HG02943 (cell line): ENCODE data around the gene JPH3.
"Not testable (repeated sequence)": the region's sequence is repeated elsewhere in the genome, so short reads cannot be mapped to it uniquely, and the experiment has no call there.

ENCODE experiments used
- ATAC-seq: cut with Tn5 transposase; IDR thresholded peaks from one replicate; pipeline ENCODE4 v1.9.1; 2021; ENCODE audit warnings: mild to moderate bottlenecking, low read depth, moderate library complexity; ENCODE audit not compliant: unreplicated experiment

JPH3 gene

GRCh38 chr16:87707714-87708580 is 105.6 kb downstream of the JPH3 start:
- ATAC-seq: no peak

GRCh38 chr16:87708881-87709638 is 106.8 kb downstream of the JPH3 start:
- ATAC-seq: no peak

- ATAC-seq: no peak
Observed at GRCh38 chr16:87709677-87710076, 107.4 kb downstream of the JPH3 start.

- no peak for ATAC-seq
Observed at GRCh38 chr16:87710887-87711286, 108.6 kb downstream of the JPH3 start.

- no peak for ATAC-seq
Observed at GRCh38 chr16:87712184-87712762, 110.0 kb downstream of the JPH3 start.

- ATAC-seq: no peak
Observed at GRCh38 chr16:87713451-87714229, 111.3 kb downstream of the JPH3 start.

DNA sequence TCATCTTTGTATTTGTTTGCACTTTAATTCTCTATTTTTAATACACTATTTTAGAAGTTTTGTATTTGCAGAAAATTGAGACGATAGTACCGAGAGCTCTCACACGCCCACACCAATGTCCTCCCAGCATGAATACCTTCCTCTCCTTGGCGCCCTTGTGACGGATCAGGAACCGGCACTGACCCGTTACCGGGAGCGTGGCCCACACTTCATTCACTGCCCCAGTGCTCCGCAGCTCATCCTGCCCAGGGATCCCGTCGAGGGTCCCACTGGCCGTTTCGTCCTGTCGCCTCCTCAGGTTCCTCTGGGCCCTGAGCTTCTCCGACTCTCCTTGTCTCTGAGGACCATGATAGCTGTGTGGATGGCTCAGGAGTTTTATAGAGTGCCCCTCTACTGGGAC is 112.9 kb downstream of the JPH3 start:
- no peak for ATAC-seq

DNA sequence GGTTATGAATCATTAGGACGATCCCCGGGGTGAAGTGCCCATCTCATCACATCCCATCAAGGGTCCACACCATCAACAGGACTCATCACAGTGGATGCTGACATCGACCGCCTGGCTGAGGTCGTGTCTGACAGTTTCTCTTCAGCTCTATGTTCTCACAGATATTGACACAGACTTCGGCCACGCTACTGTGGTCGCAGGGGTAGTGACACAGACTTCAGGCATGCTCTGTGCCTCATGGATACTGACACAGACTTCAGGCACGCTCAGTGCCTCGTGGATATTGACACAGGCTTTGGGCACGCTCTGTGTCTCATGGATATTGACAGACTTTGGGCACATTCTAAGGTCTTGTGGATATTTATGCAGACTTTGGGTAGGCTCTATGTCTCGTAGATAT is 113.3 kb downstream of the JPH3 start:
- no peak for ATAC-seq

DNA sequence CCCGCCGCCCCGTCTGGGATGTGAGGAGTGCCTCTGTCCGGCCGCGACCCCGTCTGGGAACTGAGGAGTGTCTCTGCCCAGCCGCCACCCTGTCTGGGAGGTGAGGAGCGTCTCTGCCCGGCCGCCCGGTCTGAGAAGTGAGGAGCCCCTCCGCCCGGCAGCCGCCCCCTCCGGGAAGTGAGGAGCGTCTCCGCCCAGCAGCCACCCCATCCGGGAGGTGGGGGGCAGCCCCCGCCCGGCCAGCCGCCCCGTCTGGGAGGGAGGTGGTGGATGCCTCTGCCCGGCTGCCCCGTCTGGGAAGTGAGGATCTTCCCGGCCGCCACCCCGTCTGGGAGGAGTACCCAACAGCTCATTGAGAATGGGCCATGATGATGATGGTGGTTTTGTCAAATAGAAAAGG is 116.5 kb downstream of the JPH3 start:
- not testable (repeated sequence) for ATAC-seq

- ATAC-seq: no peak
Observed at GRCh38 chr16:87720446-87720845, 118.1 kb downstream of the JPH3 start.

DNA sequence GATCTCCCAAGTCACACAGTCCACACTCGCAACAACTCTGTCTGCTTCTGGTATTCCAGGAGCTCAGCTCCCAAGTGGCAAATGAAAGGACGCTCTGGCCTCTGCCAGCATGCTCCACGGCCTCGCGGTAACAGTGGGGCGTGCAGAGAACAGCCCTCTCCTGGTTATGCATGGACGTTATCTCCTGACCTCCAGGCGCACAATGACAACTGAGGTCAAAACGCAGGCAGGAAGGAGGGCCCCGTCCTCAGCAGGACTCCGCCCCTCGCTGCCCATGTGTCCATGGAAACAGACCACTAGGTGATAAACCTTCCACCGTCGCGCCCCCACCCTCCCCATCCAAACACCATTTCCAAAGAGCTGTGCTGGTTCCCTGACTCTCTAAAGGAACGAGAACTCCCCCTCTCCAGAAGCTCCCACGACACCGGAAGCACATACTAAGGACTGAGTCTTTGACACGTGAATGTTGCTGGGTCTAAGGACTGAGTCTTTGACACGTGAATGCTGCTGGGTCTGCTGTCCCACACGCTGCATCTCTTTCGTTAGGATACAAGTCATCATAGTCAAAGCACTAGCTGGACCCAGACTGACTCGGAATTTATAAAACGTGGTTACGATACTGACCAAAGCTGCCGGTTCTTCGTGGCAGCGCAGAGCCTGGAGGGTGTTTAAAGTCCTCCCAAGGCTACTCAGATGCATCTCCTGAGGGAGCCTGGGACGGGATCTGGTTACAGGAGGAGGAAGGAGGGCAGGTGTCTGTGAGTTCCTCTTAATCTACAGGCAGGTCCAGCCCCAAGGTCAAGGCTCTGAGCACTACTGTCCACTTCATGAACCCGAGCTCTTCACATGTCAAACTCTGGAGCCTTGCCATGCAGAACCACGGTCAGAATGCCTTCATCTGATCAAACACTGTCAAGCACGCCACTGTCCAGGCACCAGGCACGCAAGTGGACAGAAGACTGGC is 119.6 kb downstream of the JPH3 start:
- ATAC-seq: no peak

DNA sequence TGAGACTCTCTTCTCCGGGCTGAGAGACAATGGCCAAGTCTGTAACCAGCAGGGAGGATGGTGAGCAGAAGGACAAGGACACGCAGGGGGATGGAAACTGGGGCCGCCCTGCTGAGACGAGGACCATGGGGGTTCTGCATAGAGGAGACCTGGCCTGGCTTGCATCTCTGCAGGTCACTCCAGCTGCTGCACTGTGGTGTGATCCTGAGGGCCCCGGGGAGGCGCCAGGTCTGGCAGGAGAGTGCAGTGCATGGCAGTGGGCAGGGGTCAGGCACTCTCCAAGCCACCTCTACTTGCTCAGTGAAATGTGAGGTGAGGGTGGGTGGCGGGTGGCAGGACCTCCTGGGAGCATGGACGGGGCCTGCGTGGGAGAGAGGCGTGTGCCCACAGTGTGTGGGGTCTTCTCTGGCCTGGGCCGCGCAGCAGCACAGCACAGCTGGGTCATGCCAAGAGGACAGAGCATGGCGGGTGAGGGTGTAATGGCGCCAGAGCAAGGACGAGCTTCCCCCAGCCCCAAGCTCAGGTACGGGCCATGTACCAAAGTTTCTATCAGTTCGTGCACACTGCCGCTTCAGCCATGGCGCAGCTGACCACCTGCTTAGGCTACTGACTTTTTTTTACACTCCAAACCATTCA is 120.4 kb downstream of the JPH3 start:
- no peak for ATAC-seq

- no peak for ATAC-seq
Observed at GRCh38 chr16:87723226-87723623, 120.9 kb downstream of the JPH3 start.

- no peak for ATAC-seq
Observed at GRCh38 chr16:87724490-87725291, 122.4 kb downstream of the JPH3 start.

DNA sequence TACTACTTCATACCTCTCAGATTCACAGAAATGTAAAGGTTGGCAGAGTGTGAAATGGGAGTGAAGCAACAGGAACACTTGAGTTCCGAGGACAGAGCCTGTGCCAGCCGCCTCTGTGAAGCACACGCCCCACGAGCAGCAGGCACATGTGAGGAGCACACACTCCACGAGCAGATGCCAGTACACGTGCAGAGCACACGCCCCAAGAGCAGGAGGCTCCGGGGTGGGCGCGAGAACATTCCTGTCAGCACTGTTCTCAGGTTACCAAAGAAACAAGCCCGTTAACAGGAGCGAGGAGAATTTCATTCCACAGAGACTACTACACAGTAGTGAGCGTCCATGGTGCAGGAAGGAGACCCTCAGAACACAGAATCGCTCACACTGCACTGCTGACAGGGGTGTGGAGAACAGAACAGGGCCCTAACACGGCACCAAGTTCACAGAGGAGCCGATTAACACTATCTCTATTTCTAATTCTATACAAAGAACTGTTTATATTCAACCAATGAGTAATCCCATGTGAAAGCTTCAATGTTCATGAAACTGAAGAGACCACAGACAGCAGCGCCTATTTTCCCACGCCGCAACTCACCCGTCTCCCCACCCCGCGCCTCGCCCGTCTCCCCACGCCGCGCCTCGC is 123.4 kb downstream of the JPH3 start:
- no peak for ATAC-seq

GRCh38 chr16:87726577-87726976 is 124.3 kb downstream of the JPH3 start:
- not testable (repeated sequence) for ATAC-seq

DNA sequence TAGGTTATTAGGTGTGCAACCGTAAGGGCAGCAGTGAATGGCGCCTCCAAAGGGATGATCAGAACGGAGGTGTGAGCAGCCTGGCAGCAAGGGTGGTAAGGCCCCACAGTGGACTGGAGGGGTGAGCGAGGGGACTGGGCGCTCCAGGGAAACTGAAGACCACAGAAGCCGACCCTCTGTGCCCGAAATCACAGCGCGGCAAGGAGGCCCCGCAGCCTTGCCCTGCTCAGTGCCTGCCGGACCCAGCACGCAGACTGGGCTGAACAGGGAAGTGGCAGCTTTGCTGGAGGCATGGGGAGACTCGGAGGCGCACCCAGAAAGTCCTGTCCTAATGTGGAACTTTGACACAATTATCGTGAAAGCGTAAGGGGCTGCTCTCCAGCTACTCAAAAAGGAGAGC is 125.0 kb downstream of the JPH3 start:
- no peak for ATAC-seq

GRCh38 chr16:87728026-87728425 is 125.7 kb downstream of the JPH3 start:
- ATAC-seq: no peak
